A549 (cell line): ENCODE results near the gene PMPCA.

ENCODE experiments used
- EP300 ChIP-seq, 2 experiments: fragments of >200 bp; sonication (Bioruptor Twin); formaldehyde crosslinking; IDR thresholded peaks; 2 replicates in 1 of 2; 3 replicates in 1 of 2; pipeline ENCODE4 v1.6.1; 2016 to 2017
- PBX3 ChIP-seq: IDR thresholded peaks from 2 replicates; pipeline ENCODE4 v1.6.1; 2012
- POLR2A ChIP-seq: IDR thresholded peaks from 2 replicates; pipeline ENCODE4 v1.6.1; 2012; ENCODE audit warnings: mild to moderate bottlenecking, low read length
- RCOR1 ChIP-seq: fragments of 150-350 bp; IDR thresholded peaks from 2 replicates; pipeline ENCODE4 v1.6.1; 2014; ENCODE audit warnings: antibody characterized with exemption, low read length, low read depth
- ZNF302 ChIP-seq: fragments of 250-450 bp; sonication (Bioruptor Pico); IDR thresholded peaks from 2 replicates; pipeline ENCODE4 v1.9.0; 2021; ENCODE audit warnings: inconsistent platforms, mild to moderate bottlenecking, moderate library complexity
- TF ChIP-seq, protein P1 (sequence below): fragments of >200 bp; sonication (Bioruptor Twin); formaldehyde crosslinking; IDR thresholded peaks from 3 replicates; pipeline ENCODE4 v1.5.1; 2016

GRCh38 chr9:136419092-136419420 is 8.6 kb downstream of the PMPCA start:
- TF ChIP-seq EP300 (IDR thresholded peaks at IDR 0.05) (no peak), PBX3 (no peak), ZNF302 (no peak), RCOR1 (no peak), POLR2A (no peak)
- TF ChIP-seq, protein P1, sequence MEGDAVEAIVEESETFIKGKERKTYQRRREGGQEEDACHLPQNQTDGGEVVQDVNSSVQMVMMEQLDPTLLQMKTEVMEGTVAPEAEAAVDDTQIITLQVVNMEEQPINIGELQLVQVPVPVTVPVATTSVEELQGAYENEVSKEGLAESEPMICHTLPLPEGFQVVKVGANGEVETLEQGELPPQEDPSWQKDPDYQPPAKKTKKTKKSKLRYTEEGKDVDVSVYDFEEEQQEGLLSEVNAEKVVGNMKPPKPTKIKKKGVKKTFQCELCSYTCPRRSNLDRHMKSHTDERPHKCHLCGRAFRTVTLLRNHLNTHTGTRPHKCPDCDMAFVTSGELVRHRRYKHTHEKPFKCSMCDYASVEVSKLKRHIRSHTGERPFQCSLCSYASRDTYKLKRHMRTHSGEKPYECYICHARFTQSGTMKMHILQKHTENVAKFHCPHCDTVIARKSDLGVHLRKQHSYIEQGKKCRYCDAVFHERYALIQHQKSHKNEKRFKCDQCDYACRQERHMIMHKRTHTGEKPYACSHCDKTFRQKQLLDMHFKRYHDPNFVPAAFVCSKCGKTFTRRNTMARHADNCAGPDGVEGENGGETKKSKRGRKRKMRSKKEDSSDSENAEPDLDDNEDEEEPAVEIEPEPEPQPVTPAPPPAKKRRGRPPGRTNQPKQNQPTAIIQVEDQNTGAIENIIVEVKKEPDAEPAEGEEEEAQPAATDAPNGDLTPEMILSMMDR = no peak
